Measurements from ENCODE around the gene HIP1. TPM values are rescaled to one million over a fixed set of nuclear protein-coding genes. Genes with fewer than 3 reads are reported as not detected.
A peak's percentile ranks its signal among the peaks of the same experiment; 100 is the strongest.

The HIP1 gene
- total RNA-seq, 1 donor from 2014 or later = 39.2 TPM

GRCh38 chr7:75715864-75716263 is 22.9 kb downstream of the HIP1 start:
- Histone ChIP-seq H3K4me3 (no peak overlapping the region), H4K20me1 (ENCODE audit: low read depth) (no peaks in the 10 kb centered on the region), H3F3A (ENCODE audit: low read depth) (no peaks in the 10 kb centered on the region), H3K9me3 (ENCODE audit: low read depth) (no peaks in the 10 kb centered on the region), H3K36me3 (no peaks in the 10 kb centered on the region), H3K4me2 (no peak overlapping the region), H3K27ac (no peak overlapping the region), H3K79me2 (ENCODE audit: low read depth) (no peaks in the 10 kb centered on the region), H2AFZ (replicated peaks) (no peak overlapping the region), H3K27me3 (no peaks in the 10 kb centered on the region), H3K9ac (no peak overlapping the region), H3K4me1 (no peaks in the 10 kb centered on the region)
- H3K27ac Mint-ChIP-seq = no peak overlapping the region
- no peak for DNase-seq (ENCODE audit: low spot score)
- H3K27me3 Mint-ChIP-seq (ENCODE audit: insufficient read depth, low read depth) = peaks cover 2% of the 10 kb centered on the region
- TF ChIP-seq CTCF (IDR thresholded peaks at IDR 0.05) = no peak
- TF ChIP-seq EZH2 (IDR thresholded peaks at IDR 0.05) = no peak
- TF ChIP-seq EZH2phosphoT487 (IDR thresholded peaks at IDR 0.05) = no peak
- peaks cover 1% of the 10 kb centered on the region for H3K36me3 Mint-ChIP-seq
- peaks cover 5% of the 10 kb centered on the region for H3K4me1 Mint-ChIP-seq
- H3K4me3 Mint-ChIP-seq = no peak overlapping the region
- peaks cover 4% of the 10 kb centered on the region for H3K9me3 Mint-ChIP-seq

DNA sequence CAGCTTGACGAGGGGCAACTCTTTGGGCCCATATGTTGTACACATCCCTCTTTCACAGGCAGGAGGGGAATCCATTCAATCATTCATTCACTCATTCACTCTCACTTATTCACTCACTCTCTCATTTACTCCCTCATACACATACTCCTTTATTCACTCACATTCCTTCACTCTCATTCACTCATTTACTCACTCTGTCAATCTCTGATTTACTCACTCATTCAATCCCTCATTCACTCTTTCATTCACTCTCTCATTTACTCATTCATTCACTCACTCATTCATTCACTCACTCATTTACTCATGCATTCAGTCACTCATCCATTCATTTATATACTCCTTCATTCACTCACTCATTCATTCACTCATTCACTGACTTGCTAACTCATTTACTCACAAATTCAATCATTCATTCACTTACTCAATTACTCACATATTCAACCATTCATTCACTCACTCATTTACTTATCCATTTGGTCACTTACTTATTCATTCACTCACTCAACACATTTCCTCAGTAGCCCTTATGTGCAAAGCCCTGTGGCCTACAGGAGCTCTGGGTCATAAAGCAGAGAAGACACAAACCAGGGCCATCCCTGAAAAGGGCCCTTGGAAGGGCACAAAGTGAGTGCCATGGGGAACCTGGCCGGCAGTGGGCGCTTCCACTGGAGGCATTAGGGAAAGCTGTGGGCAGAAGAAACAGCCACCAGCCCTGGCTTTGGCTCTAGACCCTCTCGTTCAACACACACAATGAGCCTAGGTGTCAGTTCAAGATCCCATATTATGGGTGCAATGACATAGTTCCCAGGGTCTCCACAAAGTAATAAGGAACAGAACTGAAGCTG is 26.0 kb downstream of the HIP1 start:
- no peak for DNase-seq (ENCODE audit: low spot score)
- Histone ChIP-seq H3K9ac (no peak overlapping the region), H4K20me1 (ENCODE audit: low read depth) (no peaks in the 10 kb centered on the region), H3K36me3 (no peaks in the 10 kb centered on the region), H3F3A (ENCODE audit: low read depth) (no peaks in the 10 kb centered on the region), H3K4me1 (no peaks in the 10 kb centered on the region), H3K27me3 (no peaks in the 10 kb centered on the region), H3K9me3 (ENCODE audit: low read depth) (peaks cover 5% of the 10 kb centered on the region), H2AFZ (replicated peaks) (no peak overlapping the region), H3K79me2 (ENCODE audit: low read depth) (no peaks in the 10 kb centered on the region), H3K27ac (no peak overlapping the region), H3K4me3 (no peak overlapping the region), H3K4me2 (no peak overlapping the region)
- H3K4me1 Mint-ChIP-seq = peaks cover 5% of the 10 kb centered on the region
- no peak overlapping the region for H3K4me3 Mint-ChIP-seq
- no peak for TF ChIP-seq EZH2phosphoT487 (IDR thresholded peaks at IDR 0.05)
- TF ChIP-seq CTCF (IDR thresholded peaks at IDR 0.05) = peak; percentile 29
- peaks cover 27% of the 10 kb centered on the region for H3K9me3 Mint-ChIP-seq
- H3K36me3 Mint-ChIP-seq = peaks cover 1% of the 10 kb centered on the region
- H3K27me3 Mint-ChIP-seq (ENCODE audit: insufficient read depth, low read depth) = no peaks in the 10 kb centered on the region
- no peak overlapping the region for H3K27ac Mint-ChIP-seq

GRCh38 chr7:75711656-75712514 is 26.9 kb downstream of the HIP1 start:
- Histone ChIP-seq H3K4me3 (no peak overlapping the region), H3K9me3 (ENCODE audit: low read depth) (peaks cover 5% of the 10 kb centered on the region), H3K4me1 (no peaks in the 10 kb centered on the region), H3K9ac (no peak overlapping the region), H4K20me1 (ENCODE audit: low read depth) (no peaks in the 10 kb centered on the region), H3K36me3 (no peaks in the 10 kb centered on the region), H2AFZ (replicated peaks) (no peak overlapping the region), H3K27me3 (no peaks in the 10 kb centered on the region), H3K79me2 (ENCODE audit: low read depth) (no peaks in the 10 kb centered on the region), H3F3A (ENCODE audit: low read depth) (no peaks in the 10 kb centered on the region), H3K27ac (no peak overlapping the region), H3K4me2 (no peak overlapping the region)
- no peak for TF ChIP-seq EZH2 (IDR thresholded peaks at IDR 0.05)
- no peak for TF ChIP-seq EZH2phosphoT487 (IDR thresholded peaks at IDR 0.05)
- no peak for TF ChIP-seq CTCF (IDR thresholded peaks at IDR 0.05)
- Mint-ChIP-seq H3K4me1 (peaks cover 5% of the 10 kb centered on the region), H3K9me3 (peaks cover 27% of the 10 kb centered on the region), H3K4me3 (no peak overlapping the region), H3K27ac (no peak overlapping the region), H3K36me3 (peaks cover 1% of the 10 kb centered on the region), H3K27me3 (ENCODE audit: insufficient read depth, low read depth) (no peaks in the 10 kb centered on the region)
- DNase-seq (ENCODE audit: low spot score) = no peak
